ENCODE data around the gene OR8D1. TPM values are rescaled to one million over a fixed set of nuclear protein-coding genes. Genes with fewer than 3 reads are reported as not detected.
"Not testable (repeated sequence)": the region's sequence is repeated elsewhere in the genome, so short reads cannot be mapped to it uniquely, and the experiment has no call there.

OR8D1 gene
- total RNA-seq, 1 donor from 2014 or later: not detected

GRCh38 chr11:124285610-124286344, 28.0 kb downstream of the OR8D1 start:
- DNase-seq: no peak

- no peak for DNase-seq
These were observed 35.5 kb downstream of the OR8D1 start for GRCh38 chr11:124278261-124278660.

GRCh38 chr11:124277804-124278203, 35.9 kb downstream of the OR8D1 start:
- DNase-seq: no peak

- no peak for DNase-seq
These were observed 36.5 kb downstream of the OR8D1 start for GRCh38 chr11:124277207-124277606.

- no peak for DNase-seq
These were observed 37.7 kb downstream of the OR8D1 start for GRCh38 chr11:124276081-124276480.

GRCh38 chr11:124274000-124274399, 39.7 kb downstream of the OR8D1 start:
- DNase-seq: no peak

GRCh38 chr11:124270886-124271285, 42.9 kb downstream of the OR8D1 start:
- DNase-seq: not testable (repeated sequence)

- not testable (repeated sequence) for DNase-seq
These were observed 48.7 kb downstream of the OR8D1 start for GRCh38 chr11:124265041-124265440.

- no peak for DNase-seq
These were observed 57.7 kb downstream of the OR8D1 start, which contains the start of gene OR8G5 for GRCh38 chr11:124256076-124256475. TSS of gene OR8G5 (plus strand) at chr11:124256376. CDS start at chr11:124264932, 8,556 bp downstream.

Other genes starting within 250 kb of the OR8D1 start
- gene VWA5A, start 198.5 kb downstream of the OR8D1 start, total RNA-seq: 5.8 TPM
- gene OR10D3, start 130.6 kb downstream of the OR8D1 start, total RNA-seq: not detected
- gene OR8G1, start 72.9 kb downstream of the OR8D1 start, total RNA-seq: not detected
- gene OR8G5, start 57.6 kb downstream of the OR8D1 start, total RNA-seq: 0.16 TPM
- gene OR8D2, start 6.2 kb upstream of the OR8D1 start, total RNA-seq: not detected
- gene OR8B2, start 70.5 kb upstream of the OR8D1 start, total RNA-seq: not detected
- not detected for gene OR8B3, start 85.1 kb upstream of the OR8D1 start, total RNA-seq
- not detected for gene OR8B4, start 110.9 kb upstream of the OR8D1 start, total RNA-seq
- not detected for gene OR8B8, start 131.7 kb upstream of the OR8D1 start, total RNA-seq
- gene OR8B12, start 229.7 kb upstream of the OR8D1 start, total RNA-seq: not detected

Data from occipital lobe (tissue), 2 donors.